H9 (cell line): ENCODE data around the gene NVL. TPM values are rescaled to one million over a fixed set of nuclear protein-coding genes. Genes with fewer than 3 reads are reported as not detected.

Experiments used
- DNase-seq: peaks from one replicate; pipeline ENCODE4 v3.0.0-alpha.2; 2017
- H2AFZ ChIP-seq: one replicate; pipeline ENCODE4 v1.6.1; 2013; ENCODE audit warnings: mild to moderate bottlenecking, low read length, control low read depth, moderate library complexity
- H2AK5ac ChIP-seq: 2 replicates; pipeline ENCODE4 v1.6.1; 2013; ENCODE audit warnings: low read length, control low read depth, mixed read lengths; ENCODE audit not compliant: insufficient read length
- H2BK120ac ChIP-seq: one replicate; pipeline ENCODE4 v1.6.1; 2013; ENCODE audit warnings: low read depth, mild to moderate bottlenecking, low read length, control low read depth, inconsistent platforms; ENCODE audit not compliant: poor library complexity, severe bottlenecking
- H2BK12ac ChIP-seq: 2 replicates; pipeline ENCODE4 v1.6.1; 2013; ENCODE audit warnings: low read length, control low read depth, mixed read lengths, low read depth; ENCODE audit not compliant: insufficient read length
- H2BK15ac ChIP-seq: 2 replicates; pipeline ENCODE4 v1.6.1; 2013; ENCODE audit warnings: low read depth, low read length, control low read depth
- H2BK20ac ChIP-seq: one replicate; pipeline ENCODE4 v1.6.1; 2013; ENCODE audit warnings: low read depth, mild to moderate bottlenecking, low read length, control low read depth, inconsistent platforms; ENCODE audit not compliant: poor library complexity, severe bottlenecking
- H2BK5ac ChIP-seq: 2 replicates; pipeline ENCODE4 v1.6.1; 2013; ENCODE audit warnings: low read length, control low read depth, mixed read lengths; ENCODE audit not compliant: insufficient read length
- H3K14ac ChIP-seq: 2 replicates; pipeline ENCODE4 v1.6.1; 2013; ENCODE audit warnings: low read length, control low read depth; ENCODE audit not compliant: insufficient read depth
- H3K18ac ChIP-seq: 2 replicates; pipeline ENCODE4 v1.6.1; 2013; ENCODE audit warnings: low read depth, mild to moderate bottlenecking, mixed read lengths, low read length, control low read depth; ENCODE audit not compliant: insufficient read length
- H3K23ac ChIP-seq: 2 replicates; pipeline ENCODE4 v1.6.1; 2013; ENCODE audit warnings: low read length, control low read depth, mixed read lengths, low read depth; ENCODE audit not compliant: insufficient read length
- H3K23me2 ChIP-seq: 2 replicates; pipeline ENCODE4 v1.6.1; 2013; ENCODE audit warnings: low read depth, mild to moderate bottlenecking, mixed read lengths, low read length, control low read depth; ENCODE audit not compliant: insufficient read length, poor library complexity, severe bottlenecking
- H3K27ac ChIP-seq: 2 replicates; pipeline ENCODE4 v1.5.1; 2013; ENCODE audit warnings: low read length, control low read depth, mixed read lengths, low read depth; ENCODE audit not compliant: insufficient read length
- H3K27me3 ChIP-seq: 2 replicates; pipeline ENCODE4 v1.6.1; 2013; ENCODE audit warnings: low read length, control low read depth, inconsistent platforms; ENCODE audit not compliant: insufficient read depth
- H3K4ac ChIP-seq: 2 replicates; pipeline ENCODE4 v1.6.1; 2013; ENCODE audit warnings: low read depth, mild to moderate bottlenecking, control low read depth, inconsistent platforms, low read length, moderate library complexity
- H3K4me1 ChIP-seq: 2 replicates; pipeline ENCODE4 v1.6.1; 2013; ENCODE audit warnings: low read length, control low read depth, inconsistent platforms; ENCODE audit not compliant: insufficient read depth
- H3K4me2 ChIP-seq: 2 replicates; pipeline ENCODE4 v1.6.1; 2013; ENCODE audit warnings: low read length, control low read depth, mixed read lengths; ENCODE audit not compliant: insufficient read length, insufficient read depth
- H3K56ac ChIP-seq: 2 replicates; pipeline ENCODE4 v1.6.1; 2013; ENCODE audit warnings: low read depth, mild to moderate bottlenecking, mixed read lengths, low read length, control low read depth; ENCODE audit not compliant: insufficient read length
- H3K79me1 ChIP-seq: 2 replicates; pipeline ENCODE4 v1.6.1; 2013; ENCODE audit warnings: low read depth, mild to moderate bottlenecking, moderate library complexity, low read length, control low read depth, inconsistent platforms; ENCODE audit not compliant: insufficient read depth, poor library complexity, severe bottlenecking
- H3K79me2 ChIP-seq: 2 replicates; pipeline ENCODE4 v1.6.1; 2013; ENCODE audit warnings: low read length, control low read depth, inconsistent platforms; ENCODE audit not compliant: insufficient read depth
- H3K9ac ChIP-seq: 2 replicates; pipeline ENCODE4 v1.6.1; 2013; ENCODE audit warnings: low read length, control low read depth, mixed read lengths; ENCODE audit not compliant: insufficient read length; ENCODE audit errors: extremely low read depth
- H3K9me3 ChIP-seq: one replicate; pipeline ENCODE4 v1.6.1; 2013; ENCODE audit warnings: low read depth, low read length, inconsistent platforms; ENCODE audit not compliant: control insufficient read depth
- H3T11ph ChIP-seq: one replicate; pipeline ENCODE4 v1.6.1; 2013; ENCODE audit warnings: mild to moderate bottlenecking, low read length, control low read depth, inconsistent platforms
- H4K20me1 ChIP-seq: one replicate; pipeline ENCODE4 v1.6.1; 2013; ENCODE audit not compliant: control insufficient read depth, insufficient read length, insufficient read depth
- H4K5ac ChIP-seq: 2 replicates; pipeline ENCODE4 v1.6.1; 2013; ENCODE audit warnings: low read depth, mild to moderate bottlenecking, mixed read lengths, low read length, control low read depth; ENCODE audit not compliant: insufficient read length
- H4K8ac ChIP-seq: replicated peaks from 2 replicates; pipeline ENCODE4 v1.6.1; 2013; ENCODE audit warnings: low read length, control low read depth, mixed read lengths, low read depth; ENCODE audit not compliant: insufficient read length
- H4K91ac ChIP-seq: 2 replicates; pipeline ENCODE4 v1.6.1; 2013; ENCODE audit warnings: low read depth, mild to moderate bottlenecking, moderate library complexity, mixed read lengths, low read length, control low read depth; ENCODE audit not compliant: insufficient read length
- H3K27ac Mint-ChIP-seq, 3 experiments: 2 replicates in 2 of 3; 3 replicates in 1 of 3; pipeline ENCODE4 v1.8.0; 2020 to 2021; ENCODE audit warnings: mixed read lengths in 3 of 3, mild to moderate bottlenecking in 1 of 3, moderate library complexity in 1 of 3
- H3K27me3 Mint-ChIP-seq: 2 replicates; pipeline ENCODE4 v1.8.0; 2021; ENCODE audit warnings: low read depth, mild to moderate bottlenecking, moderate library complexity, mixed read lengths
- H3K36me3 Mint-ChIP-seq, 3 experiments: 2 replicates in 2 of 3; 3 replicates in 1 of 3; pipeline ENCODE4 v1.8.0; 2020 to 2021; ENCODE audit warnings: low read depth in 3 of 3, mixed read lengths in 3 of 3; ENCODE audit not compliant: insufficient read depth in 1 of 3
- H3K4me1 Mint-ChIP-seq, 2 experiments: 2 replicates each; pipeline ENCODE4 v1.8.0; 2020; ENCODE audit warnings: mixed read lengths in 2 of 2
- H3K4me3 Mint-ChIP-seq, 2 experiments: 2 replicates in 1 of 2; 3 replicates in 1 of 2; pipeline ENCODE4 v1.8.0; 2020 to 2021; ENCODE audit warnings: mild to moderate bottlenecking in 2 of 2, mixed read lengths in 2 of 2, moderate library complexity in 1 of 2
- H3K9me3 Mint-ChIP-seq, 2 experiments: 2 replicates in 1 of 2; 3 replicates in 1 of 2; pipeline ENCODE4 v1.8.0; 2020; ENCODE audit warnings: mild to moderate bottlenecking in 2 of 2, mixed read lengths in 2 of 2, moderate library complexity in 1 of 2
- CTCF ChIP-seq: fragments of 200-600 bp; sonication (generic); conservative IDR thresholded peaks from 3 replicates; pipeline ENCODE4 v1.8.0; 2021; ENCODE audit warnings: antibody characterized with exemption, mild to moderate bottlenecking
- WGBS: extraction: QIAGEN DNeasy Blood & Tissue Kit; methylation state at CpG from one replicate; pipeline ENCODE4 v1.1.7; 2013; ENCODE audit warnings: missing lambda C conversion rate, low lambda C conversion rate, mixed read lengths; ENCODE audit not compliant: insufficient read length; ENCODE audit errors: extremely low coverage; 5-methylcytosine and 5-hydroxymethylcytosine counted together
- total RNA-seq: library from RNA; stranded (reverse); gene quantifications from 2 replicates; pipeline ENCODE4 v1.2.1, GENCODE V29; 2021

The NVL gene
- total RNA-seq, 1 experiment from 2014 or later: 66.9 TPM

GRCh38 chr1:224357626-224358124 lies 27.7 kb upstream of the NVL start:
- H3K79me1 ChIP-seq: peaks cover 7% of the 10 kb centered on the region
- no peak overlapping the region for H3T11ph ChIP-seq
- no peak for DNase-seq
- Mint-ChIP-seq H3K27ac (peak overlapping the region; percentile 3 to 37 (median 8); a peak in 4 of 7 replicates), H3K4me3 (peak overlapping the region; percentile 89 to 93), H3K27me3 (no peaks in the 10 kb centered on the region), H3K9me3 (peaks cover 0 to 5% of the 10 kb centered on the region in 2 experiments; a peak in 3 of 5 replicates), H3K4me1 (peaks cover 20 to 24% of the 10 kb centered on the region in 2 experiments), H3K36me3 (peaks cover 5 to 30% (median 18%) of the 10 kb centered on the region in 3 experiments)
- no peak overlapping the region for H3K4ac ChIP-seq
- peaks cover 17% of the 10 kb centered on the region; the same call in 1 of the 2 replicates for H3K79me2 ChIP-seq
- peak overlapping the region; percentile 71 for H3K4me2 ChIP-seq
- TF ChIP-seq CTCF: no peak
- no peak overlapping the region for H2AK5ac ChIP-seq
- WGBS: no CpG with 5 or more reads among the region's 9 CpGs
- no peak overlapping the region for H4K5ac ChIP-seq
- no peak overlapping the region for H4K91ac ChIP-seq
- H3K9ac ChIP-seq: peak overlapping the region; percentile 59
- H2BK12ac ChIP-seq: no peak overlapping the region
- no peak overlapping the region for H3K56ac ChIP-seq
- no peak overlapping the region for H2BK15ac ChIP-seq
- H3K4me1 ChIP-seq: peaks cover 2% of the 10 kb centered on the region; the same call in 1 of the 2 replicates
- H3K27ac ChIP-seq: no peak overlapping the region
- H3K23me2 ChIP-seq: no peaks in the 10 kb centered on the region
- no peaks in the 10 kb centered on the region for H3K27me3 ChIP-seq
- H2AFZ ChIP-seq: no peak overlapping the region
- H2BK20ac ChIP-seq: no peak overlapping the region
- no peak overlapping the region for H4K8ac ChIP-seq
- no peak overlapping the region for H3K23ac ChIP-seq
- H2BK120ac ChIP-seq: no peak overlapping the region
- H2BK5ac ChIP-seq: no peak overlapping the region
- H3K9me3 ChIP-seq: no peaks in the 10 kb centered on the region
- H3K18ac ChIP-seq: no peak overlapping the region
- H4K20me1 ChIP-seq: no peaks in the 10 kb centered on the region
- no peak overlapping the region for H3K14ac ChIP-seq
